Ovary (tissue), 9 donors: ENCODE results near the gene GOLT1A. TPM values are rescaled to one million over a fixed set of nuclear protein-coding genes. Genes with fewer than 3 reads are reported as not detected.

Experiments
- DNase-seq, 5 donors: peaks; one replicate each; pipeline ENCODE4 v3.0.0-alpha.2; 2019 to 2020
- H3K27ac ChIP-seq, 2 donors: fragments of 200-600 bp; one replicate each; pipeline versions ENCODE4 v1.5.1 to v1.8.0; 2019 to 2022
- H3K27me3 ChIP-seq: fragments of 200-600 bp; one replicate; pipeline ENCODE4 v1.8.0; 2022
- H3K36me3 ChIP-seq: fragments of 200-600 bp; sonication (generic); one replicate; pipeline ENCODE4 v1.5.1; 2019
- H3K4me1 ChIP-seq: one replicate; pipeline ENCODE4 v1.8.1; 2013; ENCODE audit warnings: mild to moderate bottlenecking, moderate library complexity; ENCODE audit not compliant: insufficient read depth
- H3K4me3 ChIP-seq: fragments of 200-600 bp; sonication (generic); one replicate; pipeline ENCODE4 v1.5.1; 2017
- H3K9me3 ChIP-seq, 2 donors: fragments of 200-600 bp in 1 of 2; sonication (generic) in 1 of 2; one replicate each; pipeline versions ENCODE4 v1.5.1 to v1.8.1; 2013 to 2019; ENCODE audit warnings: mild to moderate bottlenecking in 1 of 2, moderate library complexity in 1 of 2
- CTCF ChIP-seq, 3 donors: fragments of 450-650 bp in 2 of 3; fragments of 200-600 bp in 1 of 3; IDR thresholded peaks; one replicate each; pipeline versions ENCODE4 v1.5.1 to v1.8.0; 2016 to 2022; ENCODE audit warnings: antibody characterized with exemption in 3 of 3, mild to moderate bottlenecking in 1 of 3
- EP300 ChIP-seq: sonication (generic); formaldehyde crosslinking; IDR thresholded peaks from one replicate; pipeline ENCODE4 v1.6.1; 2017; ENCODE audit warnings: antibody characterized with exemption
- POLR2A ChIP-seq: fragments of 450-650 bp; IDR thresholded peaks from one replicate; pipeline ENCODE4 v1.6.1; 2017; ENCODE audit warnings: antibody characterized with exemption, mild to moderate bottlenecking, moderate library complexity
- WGBS, 3 donors: extraction: QIAGEN DNeasy Blood & Tissue Kit in 1 of 3; methylation state at CpG; one replicate each; pipeline versions ENCODE4 v1.1.5 to v1.1.7; 2013 to 2017; 5-methylcytosine and 5-hydroxymethylcytosine counted together
- intact Hi-C, 4 donors: fragments of 100-400 bp; cut with DNase I; formaldehyde crosslinking; loops; one replicate each; pipeline versions ENCODE4 v1.11.0 to v1.15.1; 2022 to 2023
- polyA plus RNA-seq, 2 donors: library from polyadenylated mRNA; stranded (reverse); fragments of 200-250 nt in 1 of 2; fragments of 350-450 nt in 1 of 2; fragmentation: Illumina TruSeq in 1 of 2; extraction: RNeasy Lipid Tissue Mini Kit (QIAGEN cat#74804) in 1 of 2; gene quantifications; one replicate each; pipeline ENCODE4 v1.2.3, GENCODE V29; 2013 to 2014
- total RNA-seq, 7 donors: library from RNA; depleted of rRNA in 2 of 7; stranded (reverse); fragments of >200 nt in 2 of 7; fragmentation: NEBNext Ultra II Directional in 3 of 7; extraction: Animal tissue kit (Norgen Biotek cat#: 25700) in 3 of 7; gene quantifications; one replicate each; pipeline versions ENCODE4 v1.1.0 to v1.2.4, GENCODE V29; 2016 to 2023
- donor health status: DM: no; HTN: no; CAD: no; lungs with moderate emphysema.
- donor health status: DM: no; HTN: no; CAD: no.
- donor health status: Bipolar disorder and iron deficiency.
- donor health status: DM: yes; HTN: yes; CAD: no.
- donor health status: DM: no; HTN: no; CAD: no.
- donor health status: DM: yes; HTN: yes; CAD: no.

Gene GOLT1A
- total and polyA plus RNA-seq, 9 donors: 0.27 to 3.9 (median 0.41) TPM; not detected in 6

DNA sequence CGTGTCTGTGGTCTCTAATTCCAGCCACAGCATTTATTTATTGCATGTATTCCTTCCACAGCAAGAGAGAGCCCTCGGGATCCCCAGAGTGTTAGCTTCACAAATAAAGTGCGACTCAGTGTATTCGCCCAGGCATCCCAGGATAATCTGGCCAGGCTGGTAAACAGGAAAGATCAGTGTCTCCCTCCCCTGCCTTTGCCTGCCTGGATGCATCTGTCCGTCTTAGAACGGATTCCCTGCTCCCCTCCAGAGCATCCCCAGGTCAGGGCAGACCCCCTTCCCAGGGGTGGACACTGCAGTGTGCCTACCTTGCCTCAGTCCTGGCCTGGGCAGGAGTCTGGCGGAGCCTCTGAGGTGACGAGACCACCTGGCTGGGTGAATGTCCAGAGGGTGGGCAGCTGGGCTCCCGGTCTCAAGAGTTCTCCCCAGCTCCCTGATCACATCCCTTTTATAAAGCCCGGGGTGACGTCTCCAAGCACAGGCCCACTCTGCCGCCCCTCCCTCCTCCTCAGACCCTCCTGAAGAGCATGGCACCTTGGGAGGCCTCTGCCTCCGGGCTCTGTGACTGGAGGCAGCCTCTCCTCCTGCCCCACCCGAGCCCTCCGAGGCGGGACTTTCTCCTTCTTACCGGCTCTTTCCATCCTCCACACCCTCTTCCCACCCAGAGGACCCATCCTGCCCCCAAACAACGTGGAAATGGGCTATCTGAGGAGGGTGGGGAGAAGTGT, 17.6 kb downstream of the GOLT1A start, which contains the start of gene KISS1:
Gene KISS1, minus strand, starts transcription at position 424 of the 728 bp plus-strand sequence. CDS start 3,615 bp downstream, outside the sequence.
- Histone ChIP-seq H3K4me3 (no peak within 1 kb of the TSS), H3K36me3 (no peaks in the 10 kb centered on the region), H3K9me3 (no peaks in the 10 kb centered on the region), H3K4me1 (peaks cover 7% of the 10 kb centered on the region), H3K27ac (no peak within 1 kb of the TSS), H3K27me3 (no peaks in the 10 kb centered on the region)
- WGBS, 3 donors: 76 to 78% (median 77%) methylated on average over 18 of the region's 18 CpGs
- intact Hi-C loops: loop anchor here in 1 of 4 donors (5.0 kb wide), 1 partner anchor 49 kb away; no protein-coding TSS in a partner anchor
- TF ChIP-seq CTCF (IDR thresholded peaks at IDR 0.05) (no peak), EP300 (no peak), POLR2A (no peak)
- DNase-seq: peak in 1 of 5 donors; percentile 26

GRCh38 chr1:204194771-204195170, 19.0 kb downstream of the GOLT1A start:
- Histone ChIP-seq H3K4me3 (no peak overlapping the region), H3K27me3 (no peaks in the 10 kb centered on the region)
- WGBS, 3 donors: 86 to 92% (median 88%) methylated on average over 7 of the region's 7 CpGs

GRCh38 chr1:204194080-204194479, 19.7 kb downstream of the GOLT1A start:
- Histone ChIP-seq H3K4me3 (no peak overlapping the region), H3K36me3 (no peaks in the 10 kb centered on the region), H3K9me3 (no peaks in the 10 kb centered on the region), H3K27ac (no peak overlapping the region), H3K4me1 (peaks cover 10% of the 10 kb centered on the region), H3K27me3 (no peaks in the 10 kb centered on the region)
- intact Hi-C loops: no loop called here
- no peak for TF ChIP-seq EP300
- TF ChIP-seq POLR2A: no peak
- no peak for TF ChIP-seq CTCF (IDR thresholded peaks at IDR 0.05)
- DNase-seq: peak in 1 of 5 donors; percentile 12
- 78 to 85% (median 79%) methylated on average over 2 of the region's 2 CpGs for WGBS, 3 donors

More at GRCh38 chr1:204194771-204195170, 19.0 kb downstream of the GOLT1A start:
- no peak for TF ChIP-seq EP300
- no peak for TF ChIP-seq CTCF (IDR thresholded peaks at IDR 0.05)
- TF ChIP-seq POLR2A: no peak
- intact Hi-C loops: loop anchor here in 1 of 4 donors (5.0 kb wide), 1 partner anchor 47 kb away; no protein-coding TSS in a partner anchor
- Histone ChIP-seq H3K9me3 (no peaks in the 10 kb centered on the region), H3K4me1 (peaks cover 8% of the 10 kb centered on the region), H3K36me3 (no peaks in the 10 kb centered on the region), H3K27ac (no peak overlapping the region)
- DNase-seq: peak in 1 of 5 donors; percentile 8

- TF ChIP-seq CTCF (IDR thresholded peaks at IDR 0.05) (no peak), POLR2A (no peak)
- WGBS, 3 donors: 69 to 84% (median 73%) methylated on average over 3 of the region's 3 CpGs
- Histone ChIP-seq H3K36me3 (no peaks in the 10 kb centered on the region), H3K27me3 (no peaks in the 10 kb centered on the region), H3K9me3 (no peaks in the 10 kb centered on the region), H3K27ac (no peak overlapping the region), H3K4me1 (peaks cover 3% of the 10 kb centered on the region), H3K4me3 (no peak overlapping the region)
- DNase-seq: no peak
- intact Hi-C loops: no loop called here
These were observed 21.0 kb downstream of the GOLT1A start for GRCh38 chr1:204192589-204193352.
